A549 (cell line): ENCODE measurements around the gene LRRC45. TPM values are rescaled to one million over a fixed set of nuclear protein-coding genes. Genes with fewer than 3 reads are reported as not detected.
A peak's percentile ranks its signal among the peaks of the same experiment; 100 is the strongest.

ENCODE experiments used
- ATAC-seq, 2 experiments: fragments of 200-7000 bp in 1 of 2; fragments of >200 bp in 1 of 2; cut with Nextera tagmentation in 1 of 2; cut with Tn5 transposase in 1 of 2; 3 replicates each; pipeline versions ENCODE4 v1.8.0 to v1.9.1; 2018 to 2020; ENCODE audit warnings: mild to moderate bottlenecking in 1 of 2, moderate library complexity in 1 of 2
- CTCF ChIA-PET: fragments of 300-600 bp; sonication (Branson Sonifier 250); formaldehyde crosslinking; extraction: SDS; loops from one replicate; lab custom pipeline; 2021; ENCODE audit warnings: antibody characterized with exemption, inconsistent platforms; lab: Yijun Ruan, JAX
- POLR2A ChIA-PET: fragments of 350-600 bp; formaldehyde crosslinking; extraction: SDS; loops from one replicate; lab custom pipeline; 2021; ENCODE audit warnings: antibody characterized with exemption, inconsistent platforms; lab: Yijun Ruan, JAX
- DNase-seq, 2 experiments: peaks; one replicate each; pipeline versions ENCODE4 v3.0.0 to v3.0.0-alpha.2; 2011 to 2016; ENCODE audit warnings: low read depth in 1 of 2, low spot score in 1 of 2
- FAIRE-seq: peaks from 2 replicates; lab custom pipeline; 2011; peaks lifted over from hg19 to GRCh38; lab: Jason Lieb, UNC
- H3K27ac ChIP-seq, 2 experiments: fragments of >200 bp; sonication (Bioruptor Twin); formaldehyde crosslinking; 3 replicates each; pipeline ENCODE4 v1.5.1; 2016 to 2017
- H3K4me1 ChIP-seq: fragments of >200 bp; sonication (Bioruptor Twin); formaldehyde crosslinking; 3 replicates; pipeline ENCODE4 v1.6.1; 2016
- H3K4me2 ChIP-seq: fragments of >200 bp; sonication (Bioruptor Twin); formaldehyde crosslinking; 3 replicates; pipeline ENCODE4 v1.6.1; 2016
- H3K4me3 ChIP-seq: fragments of >200 bp; sonication (Bioruptor Twin); formaldehyde crosslinking; 3 replicates; pipeline ENCODE4 v1.5.1; 2016
- H3K9me3 ChIP-seq: fragments of >200 bp; sonication (Bioruptor Twin); formaldehyde crosslinking; 3 replicates; pipeline ENCODE4 v1.6.1; 2016
- CBX8 ChIP-seq: fragments of 200-600 bp; sonication (generic); IDR thresholded peaks from 2 replicates; pipeline ENCODE4 v1.6.1; 2016
- CEBPB ChIP-seq, 2 experiments: fragments of >200 bp in 1 of 2; sonication (Bioruptor Twin) in 1 of 2; formaldehyde crosslinking in 1 of 2; IDR thresholded peaks; 2 replicates each; pipeline ENCODE4 v1.6.1; 2012 to 2016
- CHD2 ChIP-seq: fragments of 150-350 bp; IDR thresholded peaks from 2 replicates; pipeline ENCODE4 v1.6.1; 2014; ENCODE audit warnings: low read length; ENCODE audit not compliant: partially characterized antibody
- FOSB ChIP-seq: fragments of 250-450 bp; sonication (Bioruptor Pico); IDR thresholded peaks from 2 replicates; pipeline ENCODE4 v1.5.0; 2020; ENCODE audit warnings: mild to moderate bottlenecking, moderate library complexity
- GATA3 ChIP-seq: IDR thresholded peaks from 2 replicates; pipeline ENCODE4 v1.6.1; 2012; ENCODE audit warnings: borderline replicate concordance
- HOXB13 ChIP-seq: fragments of 250-450 bp; sonication (Bioruptor Pico); IDR thresholded peaks from 2 replicates; pipeline ENCODE4 v1.5.0; 2020; ENCODE audit warnings: low read depth, mild to moderate bottlenecking, moderate library complexity
- JUN ChIP-seq, 2 experiments: fragments of >200 bp; sonication (Bioruptor Twin); formaldehyde crosslinking; IDR thresholded peaks; 2 replicates in 1 of 2; 3 replicates in 1 of 2; pipeline ENCODE4 v1.6.1; 2016 to 2017
- KDM5A ChIP-seq: fragments of 200-600 bp; sonication (generic); IDR thresholded peaks from 2 replicates; pipeline ENCODE4 v1.6.1; 2016; ENCODE audit warnings: antibody characterized with exemption, mild to moderate bottlenecking
- MAZ ChIP-seq: fragments of 150-350 bp; IDR thresholded peaks from 2 replicates; pipeline ENCODE4 v1.6.1; 2014; ENCODE audit warnings: antibody characterized with exemption, low read depth, low read length, borderline replicate concordance
- PHF8 ChIP-seq: fragments of 200-600 bp; sonication (generic); IDR thresholded peaks from 2 replicates; pipeline ENCODE4 v1.6.1; 2016; ENCODE audit warnings: low read depth, mild to moderate bottlenecking, antibody characterized with exemption, moderate library complexity, borderline replicate concordance
- RARB ChIP-seq: fragments of 250-450 bp; sonication (Bioruptor Pico); IDR thresholded peaks from 2 replicates; pipeline ENCODE4 v1.8.0; 2021; ENCODE audit warnings: mild to moderate bottlenecking, moderate library complexity
- REST ChIP-seq: fragments of 200-600 bp; sonication (generic); IDR thresholded peaks from 2 replicates; pipeline ENCODE4 v1.6.1; 2016; ENCODE audit warnings: antibody characterized with exemption, mild to moderate bottlenecking, moderate library complexity
- TFCP2L1 ChIP-seq: fragments of 250-450 bp; sonication (Bioruptor Pico); IDR thresholded peaks from 2 replicates; pipeline ENCODE4 v1.5.0; 2021; ENCODE audit warnings: mild to moderate bottlenecking
- ZFP36 ChIP-seq: fragments of 450-650 bp; IDR thresholded peaks from 2 replicates; pipeline ENCODE4 v1.6.1; 2014; ENCODE audit warnings: borderline replicate concordance; ENCODE audit not compliant: partially characterized antibody
- ZNF302 ChIP-seq: fragments of 250-450 bp; sonication (Bioruptor Pico); IDR thresholded peaks from 2 replicates; pipeline ENCODE4 v1.9.0; 2021; ENCODE audit warnings: inconsistent platforms, mild to moderate bottlenecking, moderate library complexity
- WGBS: methylation state at CpG from one replicate; pipeline ENCODE4 v1.1.6; 2017; ENCODE audit errors: missing lambda C conversion rate; 5-methylcytosine and 5-hydroxymethylcytosine counted together
- polyA plus RNA-seq, 4 experiments: library from polyadenylated mRNA; depleted of rRNA in 3 of 4; stranded (reverse); fragments of >200 nt; fragmentation: RNase III in 1 of 4; extraction: RNeasy Plus Mini Kit Qiagen cat#74134 plus additional on column Dnase treatment in 1 of 4; gene quantifications; 2 replicates in 3 of 4; 3 replicates in 1 of 4; pipeline ENCODE4 v1.2.3, GENCODE V29; 2011 to 2017
- TF ChIP-seq, protein P1 (sequence below): IDR thresholded peaks from 2 replicates; pipeline ENCODE4 v1.6.1; 2012
- TF ChIP-seq, protein P2 (sequence below): IDR thresholded peaks from 2 replicates; pipeline ENCODE4 v1.6.1; 2012
- TF ChIP-seq, protein P3 (sequence below): fragments of 150-350 bp; IDR thresholded peaks from 2 replicates; pipeline ENCODE4 v1.6.1; 2014; ENCODE audit warnings: low read depth, mild to moderate bottlenecking, low read length

LRRC45 gene
- polyA plus RNA-seq, 2 of the 4 experiments (the other 2 are of a cell fraction), result 6.4 to 24.5 TPM

- FAIRE-seq (no peak), DNase-seq (peak in 1 of 2 experiments; percentile 44), ATAC-seq (peak; percentile 37 to 48)
- CTCF ChIA-PET, result interaction anchor here (0.6 to 7.1 kb wide), 10 partner anchors 9 to 587 kb away, joined by 3 to 52 read pairs (median 3); partner anchors contain the start of genes CENPX, LRRC45 and NOTUM
- Histone ChIP-seq H3K27ac (peak overlapping the region; percentile 89 to 94), H3K9me3 (peaks cover 23% of the 10 kb centered on the region), H3K4me2 (peak overlapping the region; percentile 94), H3K4me3 (peak overlapping the region; percentile 89), H3K4me1 (peaks cover 12% of the 10 kb centered on the region)
- WGBS, result 69% methylated on average over 27 of the region's 30 CpGs
- no peak for TF ChIP-seq REST
- TF ChIP-seq ZNF302 (CRISPR knock-in tag), result 0 out of 2 replicates have a peak, but pooled peaks have one; percentile 30
- TF ChIP-seq, protein P1, sequence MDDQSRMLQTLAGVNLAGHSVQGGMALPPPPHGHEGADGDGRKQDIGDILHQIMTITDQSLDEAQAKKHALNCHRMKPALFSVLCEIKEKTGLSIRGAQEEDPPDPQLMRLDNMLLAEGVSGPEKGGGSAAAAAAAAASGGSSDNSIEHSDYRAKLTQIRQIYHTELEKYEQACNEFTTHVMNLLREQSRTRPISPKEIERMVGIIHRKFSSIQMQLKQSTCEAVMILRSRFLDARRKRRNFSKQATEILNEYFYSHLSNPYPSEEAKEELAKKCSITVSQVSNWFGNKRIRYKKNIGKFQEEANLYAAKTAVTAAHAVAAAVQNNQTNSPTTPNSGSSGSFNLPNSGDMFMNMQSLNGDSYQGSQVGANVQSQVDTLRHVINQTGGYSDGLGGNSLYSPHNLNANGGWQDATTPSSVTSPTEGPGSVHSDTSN, result no peak
- TF ChIP-seq CBX8, result no peak
- TF ChIP-seq CEBPB (IDR thresholded peaks at IDR 0.05), result no peak
- TF ChIP-seq, protein P2, sequence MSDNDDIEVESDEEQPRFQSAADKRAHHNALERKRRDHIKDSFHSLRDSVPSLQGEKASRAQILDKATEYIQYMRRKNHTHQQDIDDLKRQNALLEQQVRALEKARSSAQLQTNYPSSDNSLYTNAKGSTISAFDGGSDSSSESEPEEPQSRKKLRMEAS, result peak; percentile 42
- TF ChIP-seq CHD2, result no peak
- peak; percentile 45; the same call in 1 of the 2 replicates for TF ChIP-seq HOXB13 (CRISPR knock-in tag)
- TF ChIP-seq RARB (CRISPR knock-in tag), result no peak
- no peak for TF ChIP-seq KDM5A
- TF ChIP-seq PHF8, result no peak
- no peak for TF ChIP-seq JUN (IDR thresholded peaks at IDR 0.05)
- TF ChIP-seq FOSB (CRISPR knock-in tag), result no peak
- TF ChIP-seq, protein P3, sequence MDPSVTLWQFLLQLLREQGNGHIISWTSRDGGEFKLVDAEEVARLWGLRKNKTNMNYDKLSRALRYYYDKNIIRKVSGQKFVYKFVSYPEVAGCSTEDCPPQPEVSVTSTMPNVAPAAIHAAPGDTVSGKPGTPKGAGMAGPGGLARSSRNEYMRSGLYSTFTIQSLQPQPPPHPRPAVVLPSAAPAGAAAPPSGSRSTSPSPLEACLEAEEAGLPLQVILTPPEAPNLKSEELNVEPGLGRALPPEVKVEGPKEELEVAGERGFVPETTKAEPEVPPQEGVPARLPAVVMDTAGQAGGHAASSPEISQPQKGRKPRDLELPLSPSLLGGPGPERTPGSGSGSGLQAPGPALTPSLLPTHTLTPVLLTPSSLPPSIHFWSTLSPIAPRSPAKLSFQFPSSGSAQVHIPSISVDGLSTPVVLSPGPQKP, result no peak
- TF ChIP-seq TFCP2L1 (CRISPR knock-in tag), result no peak
- TF ChIP-seq ZFP36, result no peak
- TF ChIP-seq GATA3, result no peak
- no peak for TF ChIP-seq MAZ
- POLR2A ChIA-PET, result interaction anchor here (1.0 to 1.3 kb wide), 4 partner anchors 9 to 44 kb away, joined by 3 to 5 read pairs (median 4); no protein-coding TSS in a partner anchor
Observed at GRCh38 chr17:81976332-81977210, 46.5 kb upstream of the LRRC45 start.
